ENCODE results near the gene SLC7A1. TPM values are rescaled to one million over a fixed set of nuclear protein-coding genes. Genes with fewer than 3 reads are reported as not detected.

Gene SLC7A1
- total and polyA plus RNA-seq, 7 donors: 0.79 to 14.7 (median 3.2) TPM

- no peak overlapping the region for H3K4me3 ChIP-seq
- no peaks in the 10 kb centered on the region for H3K27me3 ChIP-seq (ENCODE audit: insufficient read depth in 3 of 3, low read length in 2 of 3)
- DNase-seq (no peak), ATAC-seq (no peak)
- intact Hi-C loops (cut with DNase I): no loop called here
- H3K27ac ChIP-seq: no peak overlapping the region
- TF ChIP-seq, protein P1, sequence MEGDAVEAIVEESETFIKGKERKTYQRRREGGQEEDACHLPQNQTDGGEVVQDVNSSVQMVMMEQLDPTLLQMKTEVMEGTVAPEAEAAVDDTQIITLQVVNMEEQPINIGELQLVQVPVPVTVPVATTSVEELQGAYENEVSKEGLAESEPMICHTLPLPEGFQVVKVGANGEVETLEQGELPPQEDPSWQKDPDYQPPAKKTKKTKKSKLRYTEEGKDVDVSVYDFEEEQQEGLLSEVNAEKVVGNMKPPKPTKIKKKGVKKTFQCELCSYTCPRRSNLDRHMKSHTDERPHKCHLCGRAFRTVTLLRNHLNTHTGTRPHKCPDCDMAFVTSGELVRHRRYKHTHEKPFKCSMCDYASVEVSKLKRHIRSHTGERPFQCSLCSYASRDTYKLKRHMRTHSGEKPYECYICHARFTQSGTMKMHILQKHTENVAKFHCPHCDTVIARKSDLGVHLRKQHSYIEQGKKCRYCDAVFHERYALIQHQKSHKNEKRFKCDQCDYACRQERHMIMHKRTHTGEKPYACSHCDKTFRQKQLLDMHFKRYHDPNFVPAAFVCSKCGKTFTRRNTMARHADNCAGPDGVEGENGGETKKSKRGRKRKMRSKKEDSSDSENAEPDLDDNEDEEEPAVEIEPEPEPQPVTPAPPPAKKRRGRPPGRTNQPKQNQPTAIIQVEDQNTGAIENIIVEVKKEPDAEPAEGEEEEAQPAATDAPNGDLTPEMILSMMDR (IDR thresholded peaks at IDR 0.05): no peak
- H3K36me3 ChIP-seq (ENCODE audit: insufficient read depth in 1 of 2, low read depth in 1 of 2): no peaks in the 10 kb centered on the region
- 79 to 81% (median 81%) methylated on average over 8 of the region's 8 CpGs for WGBS, 3 donors
- H3K4me1 ChIP-seq: no peaks in the 10 kb centered on the region
- H3K9me3 ChIP-seq: no peaks in the 10 kb centered on the region
Measured at GRCh38 chr13:29605860-29606526, 10.5 kb upstream of the SLC7A1 start.

DNA sequence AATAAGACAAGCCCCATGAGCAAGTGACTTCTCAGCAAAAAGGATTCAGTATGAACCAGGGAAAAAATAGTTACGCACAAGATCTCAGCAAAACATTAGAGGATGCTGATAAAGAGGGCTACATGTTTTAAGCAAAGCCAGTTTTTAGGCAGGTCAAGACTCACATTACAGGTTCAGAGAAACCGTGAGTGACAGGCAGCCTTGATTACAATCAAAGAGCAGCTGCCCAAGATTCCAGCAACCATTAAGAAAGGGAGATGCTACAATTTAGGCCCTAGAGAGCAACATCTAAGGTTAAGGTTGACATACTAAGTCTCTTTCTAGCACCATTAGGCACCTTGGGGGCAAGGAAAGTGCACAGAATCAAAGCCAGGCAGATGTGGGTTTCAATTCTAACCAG lies 2.8 kb upstream of the SLC7A1 start:
- intact Hi-C loops (cut with DNase I): loop anchor here in 1 of 2 donors (10.0 kb wide), 1 partner anchor 516 kb away; no protein-coding TSS in a partner anchor
- no peak for ATAC-seq
- Histone ChIP-seq H3K27me3 (ENCODE audit: insufficient read depth in 3 of 3, low read length in 2 of 3) (peaks cover 0 to 35% (median 4%) of the 10 kb centered on the region in 3 donors), H3K4me1 (peaks cover 7% of the 10 kb centered on the region), H3K27ac (no peak overlapping the region), H3K9me3 (no peaks in the 10 kb centered on the region), H3K36me3 (ENCODE audit: insufficient read depth in 1 of 2, low read depth in 1 of 2) (no peaks in the 10 kb centered on the region), H3K4me3 (no peak overlapping the region)
- no peak for DNase-seq
- TF ChIP-seq, protein P1 (IDR thresholded peaks at IDR 0.05): no peak
- 96 to 97% (median 97%) methylated on average over 2 of the region's 2 CpGs for WGBS, 3 donors

DNA sequence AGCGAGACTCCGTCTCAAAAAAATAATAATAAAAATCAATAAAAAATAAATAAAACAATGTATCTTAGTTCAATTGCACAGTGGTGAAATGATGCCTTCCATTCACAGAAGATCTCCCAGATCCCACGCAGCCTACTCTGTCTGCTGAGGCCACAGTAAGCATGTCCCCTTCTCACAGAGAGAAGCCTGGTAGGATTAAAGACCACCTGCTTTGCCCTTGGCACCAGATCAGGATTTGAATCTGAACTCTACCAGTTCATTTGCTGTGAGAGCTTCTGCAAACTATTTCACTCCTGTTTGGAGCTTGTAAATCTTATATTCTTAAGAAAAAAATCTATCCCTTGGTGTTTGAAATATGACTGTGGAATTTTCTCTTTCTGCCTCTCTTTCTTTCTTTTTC lies 2.2 kb upstream of the SLC7A1 start:
- no peak overlapping the region for H3K27ac ChIP-seq
- no peaks in the 10 kb centered on the region for H3K9me3 ChIP-seq
- TF ChIP-seq, protein P1 (IDR thresholded peaks at IDR 0.05): no peak
- peaks cover 0 to 35% (median 4%) of the 10 kb centered on the region in 3 donors for H3K27me3 ChIP-seq (ENCODE audit: insufficient read depth in 3 of 3, low read length in 2 of 3)
- H3K4me3 ChIP-seq: no peak overlapping the region
- no peak for ATAC-seq
- no peak for DNase-seq
- peaks cover 7% of the 10 kb centered on the region for H3K4me1 ChIP-seq
- H3K36me3 ChIP-seq (ENCODE audit: insufficient read depth in 1 of 2, low read depth in 1 of 2): no peaks in the 10 kb centered on the region
- WGBS, 3 donors: 64 to 74% (median 67%) methylated on average over 3 of the region's 3 CpGs
- intact Hi-C loops (cut with DNase I): loop anchor here in 1 of 2 donors (10.0 kb wide), 1 partner anchor 517 kb away; no protein-coding TSS in a partner anchor

- intact Hi-C loops (cut with DNase I): loop anchor here in 1 of 2 donors (10.0 kb wide), 1 partner anchor 518 kb away; no protein-coding TSS in a partner anchor
- H3K9me3 ChIP-seq: no peaks in the 10 kb centered on the region
- H3K4me3 ChIP-seq: no peak overlapping the region
- H3K27me3 ChIP-seq (ENCODE audit: insufficient read depth in 3 of 3, low read length in 2 of 3): peaks cover 0 to 35% (median 4%) of the 10 kb centered on the region in 3 donors
- DNase-seq (no peak), ATAC-seq (no peak)
- no peaks in the 10 kb centered on the region for H3K36me3 ChIP-seq (ENCODE audit: insufficient read depth in 1 of 2, low read depth in 1 of 2)
- WGBS, 3 donors: 79 to 83% (median 80%) methylated on average over 10 of the region's 10 CpGs
- H3K4me1 ChIP-seq: peaks cover 7% of the 10 kb centered on the region
- H3K27ac ChIP-seq: no peak overlapping the region
- TF ChIP-seq, protein P1 (IDR thresholded peaks at IDR 0.05): no peak
Measured at GRCh38 chr13:29597246-29597645, 1.8 kb upstream of the SLC7A1 start.

Measured in psoas muscle (tissue), 8 donors.